Thyroid gland (tissue), 4 donors: ENCODE data around the gene UBE2Q1. TPM values are rescaled to one million over a fixed set of nuclear protein-coding genes. Genes with fewer than 3 reads are reported as not detected.

Experiments
- DNase-seq, 2 donors: peaks; one replicate each; pipeline ENCODE4 v3.0.0-alpha.2; 2019
- H3K27ac ChIP-seq, 3 donors: fragments of 200-600 bp; sonication (generic); 1 replicate in 2 of 3; 2 replicates in 1 of 3; pipeline ENCODE4 v1.5.1; 2016 to 2019; ENCODE audit warnings: mild to moderate bottlenecking in 1 of 3, moderate library complexity in 1 of 3
- H3K27me3 ChIP-seq: fragments of 200-600 bp; sonication (generic); one replicate; pipeline ENCODE4 v1.5.1; 2019
- H3K36me3 ChIP-seq, 2 donors: fragments of 200-600 bp; sonication (generic); one replicate each; pipeline ENCODE4 v1.5.1; 2016 to 2019
- H3K4me1 ChIP-seq, 2 donors: fragments of 200-600 bp; sonication (generic); one replicate each; pipeline ENCODE4 v1.5.1; 2017 to 2019
- H3K4me3 ChIP-seq, 3 donors: fragments of 200-600 bp; sonication (generic); replicated peaks in 1 of 3; 1 replicate in 2 of 3; 2 replicates in 1 of 3; pipeline ENCODE4 v1.5.1; 2016; ENCODE audit warnings: mild to moderate bottlenecking in 1 of 3
- H3K9me3 ChIP-seq: fragments of 200-600 bp; sonication (generic); one replicate; pipeline ENCODE4 v1.5.1; 2017
- POLR2A ChIP-seq, 2 donors: fragments of 450-650 bp; IDR thresholded peaks; one replicate each; pipeline ENCODE4 v1.6.1; 2017; ENCODE audit warnings: antibody characterized with exemption in 2 of 2, mild to moderate bottlenecking in 2 of 2, moderate library complexity in 1 of 2
- WGBS, 2 donors: methylation state at CpG; one replicate each; pipeline ENCODE4 v1.1.5; 2017; 5-methylcytosine and 5-hydroxymethylcytosine counted together
- intact Hi-C: fragments of 100-400 bp; cut with DNase I; formaldehyde crosslinking; loops from one replicate; pipeline ENCODE4 v1.15.1; 2023
- total RNA-seq, 4 donors: library from RNA; depleted of rRNA; stranded (reverse); fragments of >200 nt; gene quantifications; one replicate each; pipeline ENCODE4 v1.2.3, GENCODE V29; 2016
- TF ChIP-seq, protein P1 (sequence below), 6 experiments: fragments of 200-600 bp in 3 of 6; fragments of 450-650 bp in 3 of 6; sonication (generic) in 3 of 6; IDR thresholded peaks; one replicate each; pipeline ENCODE4 v1.5.1; 2016 to 2019; ENCODE audit warnings: antibody characterized with exemption in 6 of 6, mild to moderate bottlenecking in 2 of 6, inconsistent platforms in 1 of 6, moderate library complexity in 1 of 6

Gene UBE2Q1
- total RNA-seq, 4 donors from 2014 or later, result 24.5 to 61.3 (median 28.7) TPM

GRCh38 chr1:154529308-154529707, 29.2 kb downstream of the UBE2Q1 start:
- intact Hi-C loops, result no loop called here

GRCh38 chr1:154527192-154527591, 31.3 kb downstream of the UBE2Q1 start:
- H3K4me1 ChIP-seq, result peaks cover under 1 to 3% of the 10 kb centered on the region in 2 donors
- intact Hi-C loops, result no loop called here
- H3K36me3 ChIP-seq, result no peaks in the 10 kb centered on the region
- no peaks in the 10 kb centered on the region for H3K27me3 ChIP-seq
- H3K4me3 ChIP-seq, result no peak overlapping the region
- WGBS, 2 donors, result 73 to 74% methylated on average over 6 of the region's 6 CpGs
- H3K27ac ChIP-seq, result no peak overlapping the region
- TF ChIP-seq, protein P1, sequence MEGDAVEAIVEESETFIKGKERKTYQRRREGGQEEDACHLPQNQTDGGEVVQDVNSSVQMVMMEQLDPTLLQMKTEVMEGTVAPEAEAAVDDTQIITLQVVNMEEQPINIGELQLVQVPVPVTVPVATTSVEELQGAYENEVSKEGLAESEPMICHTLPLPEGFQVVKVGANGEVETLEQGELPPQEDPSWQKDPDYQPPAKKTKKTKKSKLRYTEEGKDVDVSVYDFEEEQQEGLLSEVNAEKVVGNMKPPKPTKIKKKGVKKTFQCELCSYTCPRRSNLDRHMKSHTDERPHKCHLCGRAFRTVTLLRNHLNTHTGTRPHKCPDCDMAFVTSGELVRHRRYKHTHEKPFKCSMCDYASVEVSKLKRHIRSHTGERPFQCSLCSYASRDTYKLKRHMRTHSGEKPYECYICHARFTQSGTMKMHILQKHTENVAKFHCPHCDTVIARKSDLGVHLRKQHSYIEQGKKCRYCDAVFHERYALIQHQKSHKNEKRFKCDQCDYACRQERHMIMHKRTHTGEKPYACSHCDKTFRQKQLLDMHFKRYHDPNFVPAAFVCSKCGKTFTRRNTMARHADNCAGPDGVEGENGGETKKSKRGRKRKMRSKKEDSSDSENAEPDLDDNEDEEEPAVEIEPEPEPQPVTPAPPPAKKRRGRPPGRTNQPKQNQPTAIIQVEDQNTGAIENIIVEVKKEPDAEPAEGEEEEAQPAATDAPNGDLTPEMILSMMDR (IDR thresholded peaks at IDR 0.05), result no peak
- no peak for TF ChIP-seq POLR2A (IDR thresholded peaks at IDR 0.05)
- H3K9me3 ChIP-seq, result no peaks in the 10 kb centered on the region
- no peak for DNase-seq

More at GRCh38 chr1:154529308-154529707, 29.2 kb downstream of the UBE2Q1 start:
- DNase-seq, result no peak
- H3K4me1 ChIP-seq, result no peaks in the 10 kb centered on the region
- no peak overlapping the region for H3K27ac ChIP-seq
- no peak overlapping the region for H3K4me3 ChIP-seq
- TF ChIP-seq, protein P1 (IDR thresholded peaks at IDR 0.05), result no peak
- TF ChIP-seq POLR2A (IDR thresholded peaks at IDR 0.05), result no peak
- H3K9me3 ChIP-seq, result no peaks in the 10 kb centered on the region
- H3K36me3 ChIP-seq, result no peaks in the 10 kb centered on the region
- no peaks in the 10 kb centered on the region for H3K27me3 ChIP-seq
- WGBS, 2 donors, result 95 to 97% methylated on average over 6 of the region's 6 CpGs

GRCh38 chr1:154524881-154525280, 33.6 kb downstream of the UBE2Q1 start:
- intact Hi-C loops, result no loop called here
- TF ChIP-seq, protein P1 (IDR thresholded peaks at IDR 0.05), result no peak
- TF ChIP-seq POLR2A (IDR thresholded peaks at IDR 0.05), result no peak
- no peaks in the 10 kb centered on the region for H3K27me3 ChIP-seq

DNA sequence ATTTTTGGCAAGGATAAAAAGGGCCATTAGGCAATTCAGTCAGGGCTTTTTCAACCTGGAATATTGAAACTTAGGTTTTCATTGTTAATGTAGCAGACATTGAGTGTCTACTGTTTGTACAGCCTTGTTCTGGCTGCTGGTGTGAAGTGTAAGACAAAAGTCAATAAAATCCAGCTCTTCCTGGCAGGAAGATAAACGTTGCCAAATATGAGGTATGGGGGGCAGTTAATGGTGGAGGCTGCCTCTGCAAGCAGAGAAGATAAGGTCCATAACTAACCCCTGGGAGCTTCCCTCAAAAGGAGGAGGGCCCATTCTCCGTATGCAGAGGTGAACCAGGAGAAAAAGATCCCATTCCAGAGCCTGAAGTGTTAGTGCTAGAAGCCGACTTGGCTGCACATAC, 36.8 kb downstream of the UBE2Q1 start:
- TF ChIP-seq, protein P1 (IDR thresholded peaks at IDR 0.05), result no peak
- no peak for TF ChIP-seq POLR2A (IDR thresholded peaks at IDR 0.05)
- H3K27me3 ChIP-seq, result no peaks in the 10 kb centered on the region
- no peaks in the 10 kb centered on the region for H3K36me3 ChIP-seq
- no peak overlapping the region for H3K4me3 ChIP-seq
- H3K27ac ChIP-seq, result peak overlapping the region in 2 of 3 donors; percentile 35 to 45
- 24 to 31% methylated on average over 3 of the region's 3 CpGs for WGBS, 2 donors
- intact Hi-C loops, result no loop called here
- peak; percentile 8 to 18 for DNase-seq
- no peaks in the 10 kb centered on the region for H3K9me3 ChIP-seq
- H3K4me1 ChIP-seq, result peaks cover 18 to 29% of the 10 kb centered on the region in 2 donors

More at GRCh38 chr1:154524881-154525280, 33.6 kb downstream of the UBE2Q1 start:
- Histone ChIP-seq H3K36me3 (no peaks in the 10 kb centered on the region), H3K4me3 (no peak overlapping the region), H3K27ac (no peak overlapping the region), H3K9me3 (no peaks in the 10 kb centered on the region), H3K4me1 (peaks cover 18 to 26% of the 10 kb centered on the region in 2 donors)
- DNase-seq, result no peak

DNA sequence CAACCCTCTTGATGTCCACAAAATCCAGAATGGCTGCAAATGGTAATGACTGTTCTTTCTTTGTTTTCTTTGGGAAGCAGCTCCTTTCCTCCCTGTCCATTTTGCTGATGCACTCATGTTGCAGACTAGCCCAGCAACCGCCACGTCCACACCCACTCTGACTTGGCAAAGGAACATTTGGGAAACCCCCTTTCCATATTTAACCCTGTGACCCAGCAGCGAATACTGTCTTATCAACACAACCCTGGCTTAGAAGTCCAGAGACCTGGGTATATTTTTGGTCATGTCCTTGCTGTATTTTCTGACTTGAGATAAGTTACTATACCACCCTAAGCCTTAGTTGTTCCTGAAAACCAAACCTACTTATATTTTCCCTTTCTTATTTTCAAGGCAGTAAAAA, 38.1 kb downstream of the UBE2Q1 start:
- intact Hi-C loops, result no loop called here
- DNase-seq, result peak in 1 of 2 donors; percentile 10
- Histone ChIP-seq H3K9me3 (no peaks in the 10 kb centered on the region), H3K27me3 (no peaks in the 10 kb centered on the region), H3K4me3 (no peak overlapping the region), H3K36me3 (no peaks in the 10 kb centered on the region), H3K4me1 (peaks cover 18 to 29% of the 10 kb centered on the region in 2 donors), H3K27ac (no peak overlapping the region)
- no peak for TF ChIP-seq POLR2A (IDR thresholded peaks at IDR 0.05)
- TF ChIP-seq, protein P1 (IDR thresholded peaks at IDR 0.05), result no peak
- WGBS, 2 donors, result 57 to 66% methylated on average over 3 of the region's 3 CpGs
